ENCODE results near the gene C1QTNF7.

The C1QTNF7 gene

DNA sequence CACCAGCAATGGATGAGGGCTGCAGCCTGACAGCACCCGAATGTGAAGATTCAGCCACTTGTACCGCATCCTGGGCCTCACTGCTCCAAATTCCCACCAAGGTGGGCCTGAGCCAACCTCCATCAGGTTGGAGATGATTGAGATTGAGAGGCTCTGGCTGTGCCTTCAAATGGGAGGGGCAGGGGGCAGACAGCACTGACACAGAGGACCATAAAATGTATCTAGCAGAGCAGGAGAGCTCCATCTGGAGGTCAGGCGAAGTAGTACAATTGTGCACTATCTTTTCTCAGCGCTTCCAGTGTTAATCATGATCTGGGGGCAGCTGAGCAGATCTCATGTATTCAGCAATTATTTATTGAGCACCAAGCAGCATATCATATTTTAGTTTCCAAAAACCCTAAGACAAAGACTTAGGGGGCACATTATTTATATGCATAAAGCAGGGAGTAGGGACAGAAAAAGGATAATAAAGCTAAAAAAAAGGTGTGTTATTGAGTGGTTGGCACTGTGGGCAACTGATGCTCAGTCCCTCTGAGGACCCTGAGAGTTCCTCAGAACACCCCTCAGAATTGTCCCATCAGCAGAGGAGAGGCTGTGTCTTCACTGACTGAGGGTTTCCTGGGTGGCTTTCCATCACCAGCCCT, 31.6 kb upstream of the C1QTNF7 start:
- H3K36me3 ChIP-seq (ENCODE audit: control insufficient read depth, insufficient read depth, low read length), result no peaks in the 10 kb centered on the region
- H3K27ac ChIP-seq (ENCODE audit: low read depth, low read length), result no peak overlapping the region
- no peak overlapping the region for H3K9ac ChIP-seq (ENCODE audit: low read depth, low read length)
- no peaks in the 10 kb centered on the region for H3K27me3 ChIP-seq (ENCODE audit: control insufficient read depth, insufficient read depth, low read length)
- peaks cover 15% of the 10 kb centered on the region for H3K4me1 ChIP-seq (ENCODE audit: control insufficient read depth, insufficient read depth, low read length)
- H3K9me3 ChIP-seq (ENCODE audit: control insufficient read depth, insufficient read depth, low read length), result no peaks in the 10 kb centered on the region
- H3K4me3 ChIP-seq (ENCODE audit: low read depth, low read length), result no peak overlapping the region

DNA sequence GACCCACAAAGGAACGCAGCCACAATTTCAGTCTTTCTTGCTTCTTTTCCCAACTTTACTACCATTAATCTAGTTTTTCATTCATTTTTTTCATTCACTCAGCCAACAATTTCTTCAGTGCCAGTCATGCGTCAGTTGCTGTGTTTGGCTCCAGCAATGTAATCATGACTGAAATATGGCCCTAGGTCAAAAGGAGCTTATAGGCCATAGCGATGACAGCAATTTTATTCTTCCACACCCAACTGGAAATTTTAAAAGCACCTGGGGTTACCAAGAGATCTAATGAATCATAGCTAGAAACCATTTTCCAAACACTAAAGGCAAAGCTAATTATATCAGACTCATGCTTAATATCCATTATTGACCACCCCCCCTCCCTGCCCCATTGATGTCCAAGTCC, 29.8 kb upstream of the C1QTNF7 start:
- Histone ChIP-seq H3K9me3 (ENCODE audit: control insufficient read depth, insufficient read depth, low read length) (no peaks in the 10 kb centered on the region), H3K9ac (ENCODE audit: low read depth, low read length) (no peak overlapping the region), H3K4me3 (ENCODE audit: low read depth, low read length) (no peak overlapping the region), H3K27me3 (ENCODE audit: control insufficient read depth, insufficient read depth, low read length) (no peaks in the 10 kb centered on the region), H3K4me1 (ENCODE audit: control insufficient read depth, insufficient read depth, low read length) (peaks cover 19% of the 10 kb centered on the region), H3K36me3 (ENCODE audit: control insufficient read depth, insufficient read depth, low read length) (no peaks in the 10 kb centered on the region), H3K27ac (ENCODE audit: low read depth, low read length) (no peak overlapping the region)

DNA sequence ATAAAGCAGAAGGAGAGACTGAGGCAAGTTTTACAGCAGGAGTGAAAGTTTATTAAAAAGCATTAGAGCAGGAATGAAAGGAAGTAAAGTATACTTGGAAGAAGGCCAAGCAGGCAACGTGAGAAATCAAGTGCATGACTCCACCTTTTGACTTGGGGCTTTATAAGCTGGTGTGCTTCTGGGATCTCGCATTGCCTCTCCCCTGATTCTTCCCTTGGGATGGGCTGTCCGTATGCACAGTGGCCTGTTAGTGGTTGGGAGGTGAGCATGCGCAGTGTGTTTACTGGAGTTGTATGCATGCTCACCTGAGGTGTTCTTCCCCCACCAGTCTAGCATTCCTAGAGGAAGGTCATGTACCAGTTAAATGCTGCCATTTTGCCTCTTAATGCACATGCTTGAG, 29.1 kb upstream of the C1QTNF7 start:
- H3K4me1 ChIP-seq (ENCODE audit: control insufficient read depth, insufficient read depth, low read length), result peaks cover 19% of the 10 kb centered on the region
- no peaks in the 10 kb centered on the region for H3K27me3 ChIP-seq (ENCODE audit: control insufficient read depth, insufficient read depth, low read length)
- H3K9ac ChIP-seq (ENCODE audit: low read depth, low read length), result no peak overlapping the region
- no peaks in the 10 kb centered on the region for H3K9me3 ChIP-seq (ENCODE audit: control insufficient read depth, insufficient read depth, low read length)
- H3K4me3 ChIP-seq (ENCODE audit: low read depth, low read length), result no peak overlapping the region
- H3K27ac ChIP-seq (ENCODE audit: low read depth, low read length), result no peak overlapping the region
- H3K36me3 ChIP-seq (ENCODE audit: control insufficient read depth, insufficient read depth, low read length), result no peaks in the 10 kb centered on the region

DNA sequence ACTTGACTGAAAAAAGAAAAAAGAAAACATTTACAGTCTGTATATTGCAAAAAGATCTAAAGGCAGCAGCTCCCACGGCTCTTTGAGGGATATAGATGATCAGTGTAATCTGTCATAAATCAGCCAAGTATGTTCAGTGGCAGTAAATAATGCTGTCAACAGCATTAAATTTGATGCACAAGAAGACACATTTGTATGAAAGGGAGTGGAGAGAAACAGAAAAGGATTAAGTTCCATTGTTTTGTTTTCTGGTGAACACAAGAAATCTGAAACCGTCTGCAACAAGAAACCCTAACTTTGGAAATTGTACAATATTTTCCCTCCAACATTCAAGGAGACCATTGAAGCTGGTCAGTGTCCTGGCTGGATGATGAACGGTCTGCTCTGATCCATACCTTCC, 27.6 kb upstream of the C1QTNF7 start:
- Histone ChIP-seq H3K4me3 (ENCODE audit: low read depth, low read length) (no peak overlapping the region), H3K27me3 (ENCODE audit: control insufficient read depth, insufficient read depth, low read length) (no peaks in the 10 kb centered on the region), H3K9me3 (ENCODE audit: control insufficient read depth, insufficient read depth, low read length) (no peaks in the 10 kb centered on the region), H3K36me3 (ENCODE audit: control insufficient read depth, insufficient read depth, low read length) (no peaks in the 10 kb centered on the region), H3K27ac (ENCODE audit: low read depth, low read length) (no peak overlapping the region), H3K9ac (ENCODE audit: low read depth, low read length) (no peak overlapping the region), H3K4me1 (ENCODE audit: control insufficient read depth, insufficient read depth, low read length) (peaks cover 19% of the 10 kb centered on the region)

DNA sequence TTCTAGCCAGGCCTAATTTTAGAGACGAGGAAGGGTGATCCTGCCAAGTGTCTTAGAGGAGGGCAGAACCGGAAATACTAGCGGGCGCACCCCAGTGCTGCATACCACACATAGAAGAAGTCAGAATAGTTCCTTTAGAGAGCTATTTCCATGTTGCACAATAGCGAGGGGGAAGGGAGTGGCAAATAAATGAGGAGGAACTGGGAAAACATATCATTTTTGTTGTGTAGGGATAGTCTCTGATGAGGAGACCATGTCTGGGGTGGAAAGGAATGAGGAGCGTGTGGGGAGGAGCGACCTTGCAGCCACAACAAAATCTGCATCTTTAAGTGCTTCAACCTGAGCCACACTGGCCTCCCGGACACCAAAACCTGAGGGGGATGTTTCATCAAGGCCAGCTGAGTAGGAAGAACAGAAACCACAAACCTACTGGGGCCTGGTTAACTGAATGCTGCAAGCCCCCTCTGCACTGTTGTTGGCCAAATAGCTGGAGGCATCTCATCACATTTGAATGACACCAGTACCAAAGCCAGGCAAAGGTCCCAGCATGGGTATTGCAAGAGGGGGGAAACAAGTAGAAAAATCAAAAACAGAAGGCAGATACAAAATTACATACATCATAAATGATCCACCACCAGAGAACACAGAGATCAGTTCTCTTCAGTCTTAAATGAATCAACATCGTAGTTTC, 26.7 kb upstream of the C1QTNF7 start:
- Histone ChIP-seq H3K27me3 (ENCODE audit: control insufficient read depth, insufficient read depth, low read length) (no peaks in the 10 kb centered on the region), H3K9me3 (ENCODE audit: control insufficient read depth, insufficient read depth, low read length) (no peaks in the 10 kb centered on the region), H3K4me1 (ENCODE audit: control insufficient read depth, insufficient read depth, low read length) (peaks cover 14% of the 10 kb centered on the region), H3K36me3 (ENCODE audit: control insufficient read depth, insufficient read depth, low read length) (no peaks in the 10 kb centered on the region), H3K27ac (ENCODE audit: low read depth, low read length) (no peak overlapping the region), H3K9ac (ENCODE audit: low read depth, low read length) (no peak overlapping the region), H3K4me3 (ENCODE audit: low read depth, low read length) (no peak overlapping the region)

DNA sequence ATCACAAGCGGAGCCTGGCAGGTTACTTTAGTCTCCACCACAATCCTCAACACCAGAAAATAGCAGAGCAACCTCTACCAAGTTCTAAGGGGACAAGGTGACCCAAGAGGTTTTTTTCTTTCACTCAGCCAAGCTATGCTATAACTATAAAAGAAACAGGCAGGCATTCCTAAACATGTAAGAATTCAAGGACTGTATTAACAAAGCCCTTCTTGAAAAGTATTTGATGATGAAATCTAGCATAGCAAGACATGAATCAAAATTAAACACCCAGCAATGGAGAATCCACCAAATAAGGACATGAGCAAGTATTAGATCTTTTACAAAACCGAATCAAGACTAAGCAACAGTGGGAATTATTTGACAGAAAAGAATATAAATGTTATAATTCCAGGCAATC, 25.7 kb upstream of the C1QTNF7 start:
- no peaks in the 10 kb centered on the region for H3K9me3 ChIP-seq (ENCODE audit: control insufficient read depth, insufficient read depth, low read length)
- no peak overlapping the region for H3K27ac ChIP-seq (ENCODE audit: low read depth, low read length)
- H3K9ac ChIP-seq (ENCODE audit: low read depth, low read length), result no peak overlapping the region
- H3K27me3 ChIP-seq (ENCODE audit: control insufficient read depth, insufficient read depth, low read length), result no peaks in the 10 kb centered on the region
- peaks cover 14% of the 10 kb centered on the region for H3K4me1 ChIP-seq (ENCODE audit: control insufficient read depth, insufficient read depth, low read length)
- no peaks in the 10 kb centered on the region for H3K36me3 ChIP-seq (ENCODE audit: control insufficient read depth, insufficient read depth, low read length)
- no peak overlapping the region for H3K4me3 ChIP-seq (ENCODE audit: low read depth, low read length)

DNA sequence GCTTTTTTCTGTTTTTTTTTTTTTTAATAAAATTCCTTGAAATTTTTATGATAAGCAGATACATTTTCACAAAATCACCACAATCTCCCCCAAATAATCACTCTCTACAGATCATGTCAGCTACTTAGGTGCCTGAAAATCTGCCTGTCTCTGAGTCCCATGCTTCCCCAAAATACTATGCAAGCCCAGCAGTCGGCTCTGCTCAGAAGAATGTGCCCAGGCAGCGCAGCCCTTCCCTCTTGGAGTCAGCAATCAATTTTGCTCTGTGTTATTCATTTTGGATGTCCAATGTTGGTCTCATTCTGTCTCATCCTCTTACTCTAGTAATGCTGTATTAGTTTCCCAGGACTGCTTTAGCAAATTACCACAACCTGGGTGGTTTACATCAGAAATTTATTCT, 24.9 kb upstream of the C1QTNF7 start:
- H3K4me3 ChIP-seq (ENCODE audit: low read depth, low read length), result no peak overlapping the region
- no peak overlapping the region for H3K9ac ChIP-seq (ENCODE audit: low read depth, low read length)

DNA sequence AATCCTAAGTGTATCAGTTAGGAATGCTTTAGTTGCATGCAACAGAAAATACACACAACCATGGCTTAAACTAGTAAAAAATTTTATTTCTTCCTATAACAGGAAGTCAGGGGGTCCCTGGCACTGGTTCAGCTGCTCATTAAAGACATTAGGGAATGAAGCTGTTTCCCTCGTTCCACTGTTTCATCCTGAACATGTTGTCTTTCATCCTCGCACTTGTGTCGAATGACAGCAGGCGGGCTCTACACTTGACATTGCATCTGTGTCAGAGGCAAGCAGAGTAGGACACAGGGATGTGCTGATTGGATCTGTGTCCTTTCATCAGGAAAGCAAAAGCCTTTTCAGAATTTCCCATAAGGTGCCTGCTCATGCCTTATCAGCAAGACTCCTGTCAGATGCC, 22.8 kb upstream of the C1QTNF7 start:
- Histone ChIP-seq H3K4me3 (ENCODE audit: low read depth, low read length) (no peak overlapping the region), H3K4me1 (ENCODE audit: control insufficient read depth, insufficient read depth, low read length) (peaks cover 14% of the 10 kb centered on the region), H3K9ac (ENCODE audit: low read depth, low read length) (no peak overlapping the region)

More for the DNA sequence above, 24.9 kb upstream of the C1QTNF7 start:
- Histone ChIP-seq H3K4me1 (ENCODE audit: control insufficient read depth, insufficient read depth, low read length) (peaks cover 14% of the 10 kb centered on the region), H3K9me3 (ENCODE audit: control insufficient read depth, insufficient read depth, low read length) (no peaks in the 10 kb centered on the region), H3K36me3 (ENCODE audit: control insufficient read depth, insufficient read depth, low read length) (no peaks in the 10 kb centered on the region), H3K27ac (ENCODE audit: low read depth, low read length) (no peak overlapping the region), H3K27me3 (ENCODE audit: control insufficient read depth, insufficient read depth, low read length) (no peaks in the 10 kb centered on the region)

DNA sequence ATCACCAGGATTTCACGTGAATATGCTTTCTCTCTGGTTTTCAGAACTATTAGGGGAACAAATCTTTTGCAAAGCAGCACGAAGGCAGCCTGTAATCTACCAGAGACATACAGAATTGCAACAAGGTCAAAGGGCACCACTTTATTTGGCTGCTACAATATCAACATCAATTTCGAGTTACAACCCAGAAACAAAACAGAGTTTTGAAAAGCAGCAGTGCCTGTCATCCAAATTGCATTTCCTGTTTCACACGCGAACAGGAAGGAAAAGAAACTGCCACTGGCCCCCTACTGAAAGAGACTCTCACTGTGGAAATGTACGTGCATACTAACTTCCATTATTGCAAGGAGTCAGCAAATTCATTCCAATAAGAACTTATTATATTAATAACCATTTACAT, 17.1 kb upstream of the C1QTNF7 start:
- no peaks in the 10 kb centered on the region for H3K36me3 ChIP-seq (ENCODE audit: control insufficient read depth, insufficient read depth, low read length)
- H3K4me3 ChIP-seq (ENCODE audit: low read depth, low read length), result no peak overlapping the region
- H3K9ac ChIP-seq (ENCODE audit: low read depth, low read length), result no peak overlapping the region
- H3K27me3 ChIP-seq (ENCODE audit: control insufficient read depth, insufficient read depth, low read length), result no peaks in the 10 kb centered on the region
- H3K4me1 ChIP-seq (ENCODE audit: control insufficient read depth, insufficient read depth, low read length), result no peaks in the 10 kb centered on the region
- H3K9me3 ChIP-seq (ENCODE audit: control insufficient read depth, insufficient read depth, low read length), result no peaks in the 10 kb centered on the region
- no peak overlapping the region for H3K27ac ChIP-seq (ENCODE audit: low read depth, low read length)

More for the DNA sequence above, 22.8 kb upstream of the C1QTNF7 start:
- H3K27ac ChIP-seq (ENCODE audit: low read depth, low read length), result no peak overlapping the region
- no peaks in the 10 kb centered on the region for H3K36me3 ChIP-seq (ENCODE audit: control insufficient read depth, insufficient read depth, low read length)
- no peaks in the 10 kb centered on the region for H3K27me3 ChIP-seq (ENCODE audit: control insufficient read depth, insufficient read depth, low read length)
- H3K9me3 ChIP-seq (ENCODE audit: control insufficient read depth, insufficient read depth, low read length), result no peaks in the 10 kb centered on the region

DNA sequence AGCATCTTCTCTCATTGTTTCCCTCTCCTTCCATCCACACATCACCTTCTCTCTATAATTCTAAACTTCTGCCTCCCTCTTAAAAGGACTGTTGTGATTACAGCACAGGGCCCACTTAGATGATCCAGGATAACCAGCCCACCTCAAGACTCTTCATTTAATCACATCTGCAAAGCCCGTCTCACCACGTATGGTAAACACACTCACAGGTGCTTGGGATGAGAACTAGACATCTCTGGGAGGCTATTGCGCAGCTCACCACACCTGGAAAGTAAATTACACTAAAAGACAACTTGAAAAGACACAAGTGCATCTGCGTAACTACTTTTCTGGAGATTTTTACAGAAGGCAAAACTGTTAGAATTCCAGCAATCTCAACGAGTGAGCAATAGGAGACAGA, 15.4 kb upstream of the C1QTNF7 start:
- no peaks in the 10 kb centered on the region for H3K4me1 ChIP-seq (ENCODE audit: control insufficient read depth, insufficient read depth, low read length)
- H3K9ac ChIP-seq (ENCODE audit: low read depth, low read length), result no peak overlapping the region
- H3K27me3 ChIP-seq (ENCODE audit: control insufficient read depth, insufficient read depth, low read length), result no peaks in the 10 kb centered on the region
- no peak overlapping the region for H3K4me3 ChIP-seq (ENCODE audit: low read depth, low read length)
- H3K27ac ChIP-seq (ENCODE audit: low read depth, low read length), result no peak overlapping the region
- no peaks in the 10 kb centered on the region for H3K9me3 ChIP-seq (ENCODE audit: control insufficient read depth, insufficient read depth, low read length)
- no peaks in the 10 kb centered on the region for H3K36me3 ChIP-seq (ENCODE audit: control insufficient read depth, insufficient read depth, low read length)

DNA sequence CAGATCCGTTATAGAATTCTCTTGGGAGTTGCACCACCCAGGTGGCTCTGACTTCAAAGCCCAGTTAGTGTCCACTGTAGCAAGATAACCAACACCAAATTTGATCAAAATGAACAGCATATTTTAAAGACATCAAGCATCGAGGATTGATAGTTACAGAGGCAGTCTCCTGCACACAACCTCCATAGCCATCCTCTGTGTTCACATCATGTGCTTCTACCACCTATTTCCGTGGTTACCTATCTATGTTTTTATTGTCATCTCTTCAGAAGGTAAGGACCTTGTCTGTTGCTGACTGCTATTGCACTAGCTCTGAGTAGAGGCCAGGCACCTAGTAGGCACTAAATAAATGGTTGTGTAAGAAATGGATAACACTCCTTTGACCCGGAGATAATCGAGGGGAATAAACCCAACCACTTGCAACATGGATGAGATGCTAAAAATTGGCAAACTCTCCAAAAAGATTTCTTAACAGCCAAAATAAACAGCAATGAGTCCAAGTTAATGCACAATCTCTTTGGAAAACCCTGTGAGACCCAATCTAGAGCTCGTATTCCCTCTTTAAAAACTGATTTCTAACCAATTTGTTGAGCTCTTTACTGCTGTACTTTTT, 14.7 kb upstream of the C1QTNF7 start:
- H3K9me3 ChIP-seq (ENCODE audit: control insufficient read depth, insufficient read depth, low read length), result no peaks in the 10 kb centered on the region
- no peak overlapping the region for H3K9ac ChIP-seq (ENCODE audit: low read depth, low read length)
- no peaks in the 10 kb centered on the region for H3K36me3 ChIP-seq (ENCODE audit: control insufficient read depth, insufficient read depth, low read length)
- no peaks in the 10 kb centered on the region for H3K4me1 ChIP-seq (ENCODE audit: control insufficient read depth, insufficient read depth, low read length)
- no peak overlapping the region for H3K4me3 ChIP-seq (ENCODE audit: low read depth, low read length)
- no peak overlapping the region for H3K27ac ChIP-seq (ENCODE audit: low read depth, low read length)
- no peaks in the 10 kb centered on the region for H3K27me3 ChIP-seq (ENCODE audit: control insufficient read depth, insufficient read depth, low read length)

Measured in HUES48 (cell line).